Measurements from ENCODE around the gene LDAF1. TPM values are rescaled to one million over a fixed set of nuclear protein-coding genes. Genes with fewer than 3 reads are reported as not detected.

LDAF1 gene
- total RNA-seq, 1 experiment from 2014 or later, result 18.7 TPM

DNA sequence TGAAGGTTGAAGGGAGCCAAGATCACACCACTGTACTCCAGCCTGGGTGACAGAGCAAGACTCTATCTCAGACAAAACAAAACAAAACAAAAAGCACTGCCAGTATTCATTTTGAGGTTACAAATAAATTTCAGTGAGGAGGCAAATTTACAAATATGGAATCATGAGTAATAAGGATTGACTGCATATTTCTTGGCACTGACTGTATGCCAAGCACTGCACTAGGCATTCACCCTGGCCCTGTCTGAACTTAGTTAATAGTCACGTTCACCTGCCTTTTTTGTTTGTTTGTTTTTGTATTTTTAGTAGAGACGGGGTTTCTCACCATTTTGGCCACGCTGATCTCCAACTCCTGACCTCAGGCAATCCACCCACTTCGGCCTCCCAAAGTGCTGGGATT, 5.1 kb downstream of the LDAF1 start:
- Histone ChIP-seq H3T11ph (ENCODE audit: low read length) (no peak overlapping the region), H2BK5ac (ENCODE audit: insufficient read length, low read length) (no peak overlapping the region), H4K5ac (ENCODE audit: insufficient read length, low read depth, low read length) (no peak overlapping the region), H2BK12ac (ENCODE audit: insufficient read length, low read depth, low read length) (no peak overlapping the region), H4K91ac (ENCODE audit: insufficient read length, low read depth, low read length) (no peak overlapping the region), H3K23ac (ENCODE audit: insufficient read length, low read depth, low read length) (no peak overlapping the region), H3K79me1 (ENCODE audit: insufficient read depth, low read depth, low read length, poor library complexity, severe bottlenecking) (no peaks in the 10 kb centered on the region), H4K8ac (replicated peaks; ENCODE audit: insufficient read length, low read depth, low read length) (no peak overlapping the region), H2BK15ac (ENCODE audit: low read depth, low read length) (no peak overlapping the region), H3K4me2 (ENCODE audit: insufficient read depth, insufficient read length, low read length) (no peak overlapping the region), H2AFZ (ENCODE audit: low read length) (no peak overlapping the region), H3K56ac (ENCODE audit: insufficient read length, low read depth, low read length) (no peak overlapping the region), H3K27ac (ENCODE audit: insufficient read length, low read depth, low read length) (no peak overlapping the region), H3K4me1 (ENCODE audit: insufficient read depth, low read length) (no peaks in the 10 kb centered on the region), H3K9ac (ENCODE audit: extremely low read depth, insufficient read length, low read length) (no peak overlapping the region), H3K4ac (ENCODE audit: low read depth, low read length) (no peak overlapping the region), H3K23me2 (ENCODE audit: insufficient read length, low read depth, low read length, poor library complexity, severe bottlenecking) (peaks cover 10% of the 10 kb centered on the region), H3K79me2 (ENCODE audit: insufficient read depth, low read length) (no peaks in the 10 kb centered on the region), H4K20me1 (ENCODE audit: control insufficient read depth, insufficient read depth, insufficient read length) (no peaks in the 10 kb centered on the region), H2BK120ac (ENCODE audit: low read depth, low read length, poor library complexity, severe bottlenecking) (no peak overlapping the region), H2BK20ac (ENCODE audit: low read depth, low read length, poor library complexity, severe bottlenecking) (no peak overlapping the region), H3K9me3 (ENCODE audit: control insufficient read depth, low read depth, low read length) (no peaks in the 10 kb centered on the region), H3K27me3 (ENCODE audit: insufficient read depth, low read length) (no peaks in the 10 kb centered on the region), H2AK5ac (ENCODE audit: insufficient read length, low read length) (no peak overlapping the region), H3K18ac (ENCODE audit: insufficient read length, low read depth, low read length) (no peak overlapping the region), H3K14ac (ENCODE audit: insufficient read depth, low read length) (no peak overlapping the region)
- no peak overlapping the region for H3K27ac Mint-ChIP-seq
- H3K36me3 Mint-ChIP-seq (ENCODE audit: insufficient read depth in 1 of 3, low read depth in 3 of 3), result peaks cover 23 to 56% (median 55%) of the 10 kb centered on the region in 3 experiments; a peak in 6 of 7 replicates
- H3K9me3 Mint-ChIP-seq, result no peaks in the 10 kb centered on the region
- H3K27me3 Mint-ChIP-seq (ENCODE audit: low read depth), result no peaks in the 10 kb centered on the region
- TF ChIP-seq, protein P1, sequence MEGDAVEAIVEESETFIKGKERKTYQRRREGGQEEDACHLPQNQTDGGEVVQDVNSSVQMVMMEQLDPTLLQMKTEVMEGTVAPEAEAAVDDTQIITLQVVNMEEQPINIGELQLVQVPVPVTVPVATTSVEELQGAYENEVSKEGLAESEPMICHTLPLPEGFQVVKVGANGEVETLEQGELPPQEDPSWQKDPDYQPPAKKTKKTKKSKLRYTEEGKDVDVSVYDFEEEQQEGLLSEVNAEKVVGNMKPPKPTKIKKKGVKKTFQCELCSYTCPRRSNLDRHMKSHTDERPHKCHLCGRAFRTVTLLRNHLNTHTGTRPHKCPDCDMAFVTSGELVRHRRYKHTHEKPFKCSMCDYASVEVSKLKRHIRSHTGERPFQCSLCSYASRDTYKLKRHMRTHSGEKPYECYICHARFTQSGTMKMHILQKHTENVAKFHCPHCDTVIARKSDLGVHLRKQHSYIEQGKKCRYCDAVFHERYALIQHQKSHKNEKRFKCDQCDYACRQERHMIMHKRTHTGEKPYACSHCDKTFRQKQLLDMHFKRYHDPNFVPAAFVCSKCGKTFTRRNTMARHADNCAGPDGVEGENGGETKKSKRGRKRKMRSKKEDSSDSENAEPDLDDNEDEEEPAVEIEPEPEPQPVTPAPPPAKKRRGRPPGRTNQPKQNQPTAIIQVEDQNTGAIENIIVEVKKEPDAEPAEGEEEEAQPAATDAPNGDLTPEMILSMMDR (conservative IDR thresholded peaks at IDR 0.05), result no peak
- peaks cover 11 to 12% of the 10 kb centered on the region in 2 experiments for H3K4me1 Mint-ChIP-seq
- no peak overlapping the region for H3K4me3 Mint-ChIP-seq
- no peak for DNase-seq
- WGBS (ENCODE audit: extremely low coverage, insufficient read length, low lambda C conversion rate), result no CpG with 5 or more reads among the region's 4 CpGs
